ENCODE measurements around the gene STRN4. TPM values are rescaled to one million over a fixed set of nuclear protein-coding genes. Genes with fewer than 3 reads are reported as not detected.

Gene STRN4
- total and polyA plus RNA-seq, 9 of the 15 experiments (the other 6 are each of a cell fraction or from before 2014, with no cell fraction given): 0.62 to 83.7 (median 36.9) TPM

- no peak for TF ChIP-seq CEBPG (CRISPR knock-in tag; IDR thresholded peaks at IDR 0.05)
- TF ChIP-seq CEBPG (tag; conservative IDR thresholded peaks at IDR 0.05 in 1 of 2, IDR thresholded peaks at IDR 0.05 in 1 of 2): peak in 1 of 2 experiments; percentile 35; a peak in 1 of 4 replicates
- TF ChIP-seq ZNF584 (CRISPR knock-in tag; IDR thresholded peaks at IDR 0.05; ENCODE audit: low read depth): no peak
- TF ChIP-seq KDM4B (IDR thresholded peaks at IDR 0.05; ENCODE audit: borderline replicate concordance in 2 of 2, low read depth in 1 of 2): no peak
- TF ChIP-seq, protein P1, sequence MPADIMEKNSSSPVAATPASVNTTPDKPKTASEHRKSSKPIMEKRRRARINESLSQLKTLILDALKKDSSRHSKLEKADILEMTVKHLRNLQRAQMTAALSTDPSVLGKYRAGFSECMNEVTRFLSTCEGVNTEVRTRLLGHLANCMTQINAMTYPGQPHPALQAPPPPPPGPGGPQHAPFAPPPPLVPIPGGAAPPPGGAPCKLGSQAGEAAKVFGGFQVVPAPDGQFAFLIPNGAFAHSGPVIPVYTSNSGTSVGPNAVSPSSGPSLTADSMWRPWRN (IDR thresholded peaks at IDR 0.05; ENCODE audit: low read depth): no peak
- TF ChIP-seq TARDBP (IDR thresholded peaks at IDR 0.05): no peak
- TF ChIP-seq RBBP5 (IDR thresholded peaks at IDR 0.05; ENCODE audit: borderline replicate concordance, insufficient read depth, low read length, poor library complexity, severe bottlenecking): no peak
- TF ChIP-seq MITF (IDR thresholded peaks at IDR 0.05): no peak
- 0 out of 2 replicates have a peak, but pooled peaks have one; percentile 29 for TF ChIP-seq GTF2E2 (tag; IDR thresholded peaks at IDR 0.05)
- TF ChIP-seq ZNF639 (CRISPR knock-in tag; conservative IDR thresholded peaks at IDR 0.05 in 1 of 2, IDR thresholded peaks at IDR 0.05 in 1 of 2): no peak
- TF ChIP-seq E2F1 (CRISPR knock-in tag; IDR thresholded peaks at IDR 0.05): peak; percentile 34; the same call in 1 of the 2 replicates
- peak; percentile 3; the same call in 1 of the 2 replicates for TF ChIP-seq POLR2AphosphoS5 (IDR thresholded peaks at IDR 0.05; ENCODE audit: control insufficient read depth, insufficient read depth, low read depth, low read length)
These were observed 39.1 kb upstream of the STRN4 start (continued) for GRCh38 chr19:46785054-46785979.
